Measurements from ENCODE around the gene CEP72.
"Not testable (repeated sequence)": the region's sequence is repeated elsewhere in the genome, so short reads cannot be mapped to it uniquely, and the experiment has no call there.

CEP72 gene, protein sequence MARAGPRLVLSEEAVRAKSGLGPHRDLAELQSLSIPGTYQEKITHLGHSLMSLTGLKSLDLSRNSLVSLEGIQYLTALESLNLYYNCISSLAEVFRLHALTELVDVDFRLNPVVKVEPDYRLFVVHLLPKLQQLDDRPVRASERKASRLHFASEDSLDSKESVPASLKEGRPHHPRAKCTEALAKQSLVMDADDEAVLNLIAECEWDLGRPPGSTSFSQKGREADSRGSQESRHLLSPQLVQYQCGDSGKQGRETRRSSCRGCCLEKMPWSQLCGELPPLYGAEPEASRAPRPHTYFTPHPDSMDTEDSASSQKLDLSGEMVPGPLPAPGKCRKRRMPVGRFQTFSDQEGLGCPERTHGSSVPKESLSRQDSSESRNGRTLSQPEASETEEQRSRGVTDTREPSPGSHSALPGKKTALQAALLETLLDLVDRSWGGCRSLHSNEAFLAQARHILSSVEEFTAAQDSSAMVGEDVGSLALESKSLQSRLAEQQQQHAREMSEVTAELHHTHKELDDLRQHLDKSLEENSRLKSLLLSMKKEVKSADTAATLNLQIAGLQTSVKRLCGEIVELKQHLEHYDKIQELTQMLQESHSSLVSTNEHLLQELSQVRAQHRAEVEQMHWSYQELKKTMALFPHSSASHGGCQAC

DNA sequence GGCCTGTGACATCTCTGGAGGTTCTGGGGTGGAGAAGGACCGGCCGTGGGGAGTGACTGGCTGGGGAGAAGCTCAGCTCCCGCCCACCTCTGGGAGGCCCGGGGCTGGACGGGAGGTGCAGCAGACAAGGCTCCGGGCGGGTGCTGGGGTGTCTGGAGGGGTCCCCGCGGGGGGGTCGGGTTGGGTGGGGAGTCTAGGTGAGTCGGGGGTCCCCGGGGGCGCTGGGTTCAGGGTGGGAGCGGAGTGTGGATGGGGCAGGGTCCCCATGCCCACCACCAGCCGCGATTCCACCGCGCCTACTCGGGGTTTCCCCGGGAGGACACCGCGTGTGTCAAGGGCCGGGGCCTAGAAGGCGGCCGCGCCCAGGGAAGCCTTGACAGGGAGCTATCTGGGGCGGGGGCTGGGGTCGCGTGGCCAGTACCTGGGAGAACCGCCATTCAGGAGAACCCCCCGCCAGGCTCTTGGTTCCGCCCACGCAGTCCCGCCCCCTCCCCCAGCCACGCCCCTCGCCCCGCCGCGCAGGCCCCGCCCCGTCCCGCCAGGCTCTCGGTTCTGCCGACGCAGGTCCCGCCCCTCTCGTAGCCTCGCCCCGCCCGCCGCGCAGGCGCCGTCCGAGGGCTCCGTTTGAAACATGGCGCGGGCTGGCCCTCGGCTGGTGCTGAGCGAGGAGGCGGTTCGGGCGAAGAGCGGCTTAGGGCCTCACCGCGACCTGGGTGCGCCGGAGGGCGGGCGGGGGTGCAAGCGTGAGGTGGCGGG lies at the start of gene CEP72:
TSS of gene CEP72 (plus strand) at position 610 of the 756 bp plus-strand sequence. CDS start at position 632, 22 bp downstream.
- peak; percentile 92 for DNase-seq

DNA sequence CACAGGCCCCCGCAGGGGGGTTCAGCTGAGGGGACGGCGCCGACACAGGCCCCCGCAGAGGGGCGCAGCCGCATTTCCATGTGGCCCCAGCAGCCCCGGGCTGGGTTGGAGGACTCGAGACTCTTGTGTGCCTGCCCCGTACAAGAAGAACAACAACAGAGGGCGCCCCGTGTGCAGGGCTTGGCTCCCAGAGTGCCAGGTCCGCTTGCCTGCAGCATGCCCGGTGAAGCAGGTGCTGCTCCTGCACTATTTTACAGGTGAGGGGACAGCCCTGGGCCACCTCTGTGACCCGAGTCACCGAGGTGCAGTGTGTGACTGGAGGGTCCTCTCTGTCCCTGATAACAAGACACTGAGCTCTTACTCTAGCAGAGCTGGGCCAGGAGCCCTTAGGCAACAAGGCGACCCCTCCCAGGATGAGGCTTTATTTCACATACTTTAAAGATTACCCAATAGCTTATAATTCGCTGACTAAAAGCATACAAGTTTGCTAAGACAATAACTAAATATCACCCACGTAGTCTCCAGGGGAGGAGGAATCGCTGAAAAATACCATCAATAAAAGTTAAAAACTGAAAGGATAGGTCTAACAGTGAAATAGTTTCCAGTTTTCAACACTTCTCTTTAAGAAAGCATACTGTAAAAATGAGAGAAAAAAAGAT lies 46.2 kb upstream of the CEP72 start:
- DNase-seq: no peak

DNA sequence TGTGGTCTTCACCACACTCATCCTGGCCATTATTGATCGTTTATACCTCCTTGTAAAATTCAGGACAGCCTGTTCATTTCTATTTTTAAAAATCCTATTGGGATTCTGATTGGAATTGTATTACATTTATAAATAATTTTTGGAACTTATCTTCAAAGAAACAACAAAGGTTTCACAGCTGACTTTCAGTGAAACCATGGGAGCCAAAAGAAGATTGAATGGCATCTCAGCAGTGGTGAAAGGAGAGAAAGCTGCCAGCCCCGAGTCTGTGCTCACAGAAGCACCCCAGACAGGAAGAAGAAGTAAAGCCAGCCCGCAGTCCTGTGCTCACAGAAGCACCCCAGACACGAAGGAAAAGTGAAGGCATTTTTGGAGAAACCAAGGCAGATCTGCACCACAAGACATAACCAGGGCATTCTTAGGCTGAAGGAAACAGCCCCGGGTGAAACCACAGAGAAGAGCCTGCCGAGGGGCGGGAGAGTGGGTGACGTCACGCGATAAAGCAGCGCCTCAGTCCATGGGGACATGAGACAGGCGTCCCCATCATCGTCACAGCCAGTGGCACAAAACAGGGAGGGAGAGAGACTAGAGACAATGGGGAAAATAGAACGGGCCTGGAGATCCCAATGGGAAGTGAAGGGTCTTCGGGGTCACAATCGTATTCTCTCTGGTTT lies 45.4 kb upstream of the CEP72 start:
- DNase-seq: no peak

DNA sequence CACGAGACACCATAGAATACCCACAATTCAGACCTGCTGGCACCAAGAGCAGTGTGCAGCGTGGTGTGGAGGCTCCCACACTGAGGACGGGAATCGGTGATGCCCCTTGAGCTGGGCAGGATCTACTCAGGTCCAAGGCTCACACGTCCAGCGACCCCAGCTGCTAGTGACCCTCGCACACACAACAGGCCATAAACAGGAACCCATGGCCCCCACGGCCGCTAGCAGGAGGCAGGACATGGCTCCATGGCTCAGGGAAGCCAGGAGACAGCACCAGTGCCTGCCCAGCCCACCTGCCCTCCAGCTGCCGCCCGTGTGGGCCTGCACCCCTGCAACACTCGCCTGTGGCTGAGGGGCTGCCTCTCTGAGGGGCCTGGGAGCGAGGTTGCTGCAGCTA lies 44.5 kb upstream of the CEP72 start:
- no peak for DNase-seq

DNA sequence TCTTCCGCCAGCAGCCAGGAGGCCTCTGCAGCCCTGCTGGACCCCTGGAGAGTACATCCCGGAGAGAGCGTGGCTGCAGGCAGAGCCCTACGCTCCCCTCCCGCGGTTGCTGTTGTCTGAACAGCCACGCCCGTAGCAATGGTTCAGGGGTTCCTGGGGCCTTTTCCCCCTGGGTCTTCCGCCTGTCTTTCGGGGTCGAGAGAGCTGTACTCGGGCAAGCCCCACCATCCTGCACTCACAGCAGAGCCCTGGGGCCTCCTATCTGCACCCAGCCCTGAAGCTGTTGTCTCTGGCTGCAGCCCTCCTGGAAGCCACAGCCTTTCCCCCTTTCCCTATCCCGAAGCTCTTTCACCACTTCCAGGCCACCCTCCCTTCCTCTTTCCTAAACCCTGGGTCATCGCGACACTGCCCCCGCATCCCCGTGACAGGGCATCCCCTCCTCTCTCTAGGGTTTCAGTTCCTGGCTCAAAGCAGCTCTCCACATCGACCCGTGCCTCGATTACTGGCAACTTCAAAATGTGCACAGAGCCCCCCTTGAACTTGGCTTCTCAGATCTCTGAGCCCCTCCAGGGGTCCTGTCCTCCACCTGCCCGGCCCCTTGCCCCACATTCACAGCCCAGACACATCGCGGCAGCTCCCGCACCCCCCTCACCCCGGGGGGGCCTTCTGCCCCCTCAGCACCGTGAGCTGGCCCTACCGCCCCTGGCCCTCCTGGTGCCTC lies 43.9 kb upstream of the CEP72 start:
- no peak for DNase-seq

DNA sequence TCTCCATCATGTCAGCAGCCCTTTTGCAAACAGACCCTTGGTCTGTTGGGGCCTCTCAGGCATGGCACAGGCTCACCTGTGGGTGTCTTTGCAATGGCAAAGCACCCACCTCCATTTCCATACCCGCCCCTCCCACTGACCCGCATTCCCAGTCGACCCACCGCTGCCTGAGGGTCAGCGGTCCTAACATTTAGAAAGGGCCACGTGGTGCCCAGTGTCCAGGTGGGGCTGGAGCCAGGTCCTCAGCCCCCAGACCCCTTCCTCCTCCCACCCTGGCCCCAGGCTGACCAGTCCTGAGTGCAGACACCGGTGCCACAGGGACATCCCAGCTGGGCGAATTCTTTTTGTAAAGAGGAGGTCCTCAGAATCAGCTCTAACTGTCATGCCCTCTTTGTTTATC lies 43.3 kb upstream of the CEP72 start:
- DNase-seq: no peak

DNA sequence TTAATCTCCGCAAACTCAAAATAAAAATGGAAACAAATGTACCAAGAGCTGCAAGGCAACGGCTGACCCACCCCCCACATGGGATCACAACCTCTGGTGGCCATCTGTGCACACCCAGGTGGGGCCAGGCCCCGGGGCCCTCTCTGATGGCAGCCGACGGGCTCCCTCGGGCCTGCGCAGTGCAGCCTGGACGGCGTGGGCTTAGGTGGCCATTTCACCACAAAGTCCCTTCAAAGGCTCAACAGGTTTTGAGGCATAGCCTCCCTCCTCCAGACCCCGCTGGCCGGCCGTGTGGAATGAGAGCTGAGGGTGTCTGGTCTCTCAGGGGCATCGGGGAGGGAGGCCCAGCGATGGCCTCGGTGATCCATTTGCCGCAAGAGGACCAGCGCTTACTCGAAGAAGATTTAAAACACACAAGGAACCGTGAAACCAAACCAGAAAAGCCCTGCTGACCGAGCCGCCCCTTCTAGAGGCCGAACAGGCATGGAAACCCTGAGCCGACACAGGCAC lies 42.7 kb upstream of the CEP72 start:
- DNase-seq: no peak

DNA sequence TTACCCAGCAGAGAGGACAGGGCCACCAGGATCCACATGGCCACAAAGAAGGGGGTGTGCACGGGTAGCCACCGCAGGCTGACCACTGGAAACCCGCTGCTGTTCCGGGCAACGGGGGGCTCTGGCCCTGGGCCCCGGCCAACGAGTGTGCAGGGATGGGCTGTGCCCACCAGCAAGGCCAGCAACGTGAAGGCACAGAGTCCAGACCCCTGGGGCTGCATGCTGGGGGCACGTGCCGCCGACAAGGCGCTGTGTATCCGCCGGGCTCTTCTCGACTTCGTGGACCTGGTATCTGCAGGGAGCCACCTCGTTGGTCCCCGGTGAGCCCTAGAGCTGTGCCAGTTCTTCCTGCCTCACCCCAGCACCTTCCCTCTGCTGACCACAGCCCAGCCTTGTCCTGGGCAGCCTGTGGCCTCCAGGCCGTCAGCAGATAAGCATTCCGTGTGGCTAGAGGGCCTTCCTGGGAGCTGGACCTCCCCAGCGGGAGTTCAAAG lies 42.2 kb upstream of the CEP72 start:
- DNase-seq: no peak

DNA sequence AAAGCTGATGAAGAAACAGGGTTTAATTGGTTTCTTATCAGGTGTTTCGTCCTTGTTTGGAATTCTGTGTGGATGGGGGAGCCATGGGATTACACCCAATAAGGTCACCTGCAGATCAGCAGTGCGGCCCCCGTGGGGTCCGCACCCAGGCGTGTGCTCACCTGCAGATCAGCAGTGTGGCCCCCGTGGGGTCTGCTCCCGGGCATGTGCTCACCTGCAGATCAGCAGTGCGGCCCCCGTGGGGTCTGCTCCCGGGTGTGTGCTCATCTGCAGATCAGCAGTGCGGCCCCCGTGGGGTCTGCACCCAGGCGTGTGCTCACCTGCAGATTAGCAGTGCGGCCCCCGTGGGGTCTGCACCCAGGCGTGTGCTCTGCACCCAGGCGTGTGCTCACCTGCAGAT lies 41.7 kb upstream of the CEP72 start:
- no peak for DNase-seq

DNA sequence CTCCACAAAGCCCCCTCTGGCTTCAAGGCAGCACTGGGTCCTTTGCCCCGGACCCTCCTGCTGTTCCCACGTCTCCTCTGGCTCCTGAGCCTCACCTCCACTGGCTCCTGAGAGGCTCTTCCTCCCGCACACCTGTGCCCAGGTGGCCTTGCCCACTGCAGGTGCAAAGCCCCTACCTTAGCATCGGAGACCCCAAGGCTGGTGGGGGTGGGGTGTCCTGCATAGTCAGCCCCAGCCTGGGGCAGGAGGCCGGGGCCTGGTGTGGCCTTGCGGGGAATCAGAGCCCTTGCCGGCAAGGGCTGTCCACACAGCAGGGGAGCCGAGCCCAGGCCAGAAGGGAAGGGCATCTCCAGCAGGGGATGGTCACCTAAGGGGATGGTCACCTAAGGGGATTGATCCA lies 41.3 kb upstream of the CEP72 start:
- DNase-seq: no peak

DNA sequence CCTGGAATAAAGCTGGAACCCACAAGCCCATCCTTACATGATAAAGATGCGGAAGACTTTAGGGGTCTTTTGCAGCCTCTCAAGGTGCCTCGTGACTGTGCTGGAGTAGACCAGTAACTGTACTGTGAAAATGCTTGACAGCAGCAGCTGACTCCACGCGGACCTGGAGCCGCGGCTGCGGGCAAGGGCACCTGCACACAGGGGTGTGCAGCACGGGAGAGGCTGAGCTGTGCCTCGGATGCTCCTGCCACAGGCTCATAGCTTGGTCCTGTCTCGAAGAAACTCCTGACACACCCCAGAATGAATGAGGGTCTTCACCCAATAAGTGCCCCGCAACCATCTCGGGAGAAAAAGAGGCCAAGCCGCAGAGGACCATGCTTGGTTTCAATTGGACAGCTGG lies 40.3 kb upstream of the CEP72 start:
- no peak for DNase-seq

DNA sequence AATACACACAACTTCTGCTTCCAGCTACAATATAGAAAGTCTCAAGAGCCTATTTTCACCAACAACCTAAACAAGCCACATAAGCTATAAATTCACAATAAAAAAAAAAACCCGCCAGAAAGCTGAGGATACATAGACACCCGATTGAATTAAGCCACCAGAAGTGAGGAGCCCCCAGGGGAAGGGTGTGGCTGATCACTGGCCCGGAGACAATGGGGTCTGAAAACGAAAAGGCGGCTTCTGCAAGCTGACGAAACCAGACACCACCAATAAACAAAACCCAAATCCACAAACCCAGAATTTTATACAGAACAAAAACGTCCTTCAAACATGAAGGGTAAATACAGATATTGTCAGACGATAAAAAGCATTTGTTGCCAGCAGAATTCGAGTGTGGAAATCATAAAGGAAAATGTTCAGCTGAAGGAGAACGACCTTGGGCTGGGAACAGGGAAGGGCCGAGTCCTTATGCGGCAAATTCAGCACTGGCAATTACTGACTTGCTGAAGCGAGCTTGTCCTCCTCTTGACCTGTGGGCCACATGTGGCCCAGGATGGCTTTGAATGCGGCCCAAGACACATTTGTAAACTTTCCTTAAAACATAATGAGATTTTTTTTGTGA lies 39.6 kb upstream of the CEP72 start:
- no peak for DNase-seq

DNA sequence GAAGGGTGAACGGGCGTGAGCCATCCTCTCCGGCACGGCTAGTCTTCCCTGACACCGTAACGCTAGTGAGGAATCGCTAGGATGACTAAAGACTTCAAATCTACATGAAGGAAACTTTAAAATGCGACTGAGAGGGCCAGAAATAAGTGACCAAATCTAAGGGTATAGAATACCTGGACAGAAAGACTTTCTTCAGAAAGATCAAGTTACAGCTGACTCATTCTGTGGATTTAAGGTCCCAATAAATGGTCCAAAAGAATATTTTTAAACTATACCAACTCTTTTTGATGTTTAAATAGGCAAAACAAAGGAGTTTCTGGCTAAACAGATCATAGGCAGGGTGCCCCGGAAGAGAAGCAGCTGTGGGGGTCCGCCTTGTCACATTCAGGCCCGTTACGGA lies 38.9 kb upstream of the CEP72 start:
- DNase-seq: no peak

DNA sequence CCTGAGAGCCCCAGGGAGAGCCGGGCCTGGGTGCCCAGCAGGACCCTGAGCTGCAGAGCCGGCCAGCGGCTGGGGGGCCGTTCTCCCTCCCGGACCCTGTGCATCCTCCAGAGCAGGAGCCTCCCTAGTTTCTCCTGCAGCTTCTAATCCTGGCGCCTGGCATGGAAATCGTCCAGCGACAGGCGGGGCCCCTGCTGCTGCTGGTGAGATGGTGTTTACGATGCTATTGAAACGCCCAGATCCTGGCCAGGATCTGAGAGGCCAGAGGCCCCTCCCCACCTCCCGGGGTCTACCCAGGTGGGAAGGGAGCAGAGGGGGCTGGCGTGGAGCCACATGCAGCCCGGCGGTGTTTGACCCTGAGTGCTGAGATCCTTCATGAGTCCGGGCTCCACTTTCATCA lies 38.2 kb upstream of the CEP72 start:
- no peak for DNase-seq

DNA sequence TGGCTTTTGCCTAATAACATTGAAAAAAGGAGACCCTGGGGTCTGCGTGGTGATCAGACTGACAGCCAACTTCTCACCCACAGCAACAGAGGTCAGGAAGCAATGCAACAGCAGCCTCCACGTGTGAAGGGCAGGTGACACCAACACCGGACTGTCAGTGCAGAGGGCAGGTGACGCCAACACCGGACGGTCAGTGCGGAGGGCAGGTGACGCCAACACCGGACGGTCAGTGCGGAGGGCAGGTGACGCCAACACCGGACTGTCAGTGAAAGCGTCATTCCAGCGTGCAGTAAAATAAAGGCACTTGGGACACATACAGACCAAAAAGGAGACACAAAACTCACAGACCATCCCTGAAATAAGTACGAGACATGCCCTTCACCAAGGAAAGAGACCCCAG lies 37.2 kb upstream of the CEP72 start:
- DNase-seq: no peak

DNA sequence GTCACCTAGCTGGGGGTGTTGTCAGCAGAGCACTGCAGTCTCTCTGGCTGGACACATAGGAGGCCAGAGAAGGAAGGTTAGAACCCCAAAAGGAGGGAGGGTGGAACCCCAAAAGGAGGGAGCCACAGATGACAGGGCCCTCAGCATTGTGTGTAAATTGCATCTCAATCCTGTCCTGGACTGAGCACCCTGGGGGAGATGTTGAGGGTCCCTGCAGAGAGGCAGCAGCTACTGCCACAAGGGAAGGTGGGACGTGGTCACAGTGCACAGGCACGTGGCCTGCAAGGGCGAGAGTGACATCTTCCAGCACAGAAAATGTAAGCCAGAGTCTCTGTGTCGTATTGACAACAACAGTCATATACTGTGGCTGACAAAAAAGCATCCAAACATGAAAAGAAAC lies 36.5 kb upstream of the CEP72 start:
- no peak for DNase-seq

DNA sequence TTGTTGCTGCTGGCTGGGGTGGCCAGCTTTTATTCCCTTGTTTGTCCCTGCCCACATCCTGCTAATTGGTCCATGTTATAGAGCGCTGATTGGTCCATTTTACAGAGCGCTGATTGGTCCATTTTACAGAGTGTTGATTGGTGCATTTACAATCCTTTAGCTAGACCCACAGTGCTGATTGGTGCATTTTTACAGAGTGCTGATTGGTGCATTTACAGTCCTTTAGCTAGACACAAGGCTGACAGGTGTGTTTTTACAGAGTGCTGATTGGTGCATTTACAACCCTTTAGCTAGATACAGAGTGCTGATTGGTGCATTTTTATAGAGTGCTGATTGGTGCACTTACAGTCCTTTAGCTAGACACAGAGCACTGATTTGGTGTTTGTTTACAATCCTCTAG lies 34.9 kb upstream of the CEP72 start:
- DNase-seq: not testable (repeated sequence)

DNA sequence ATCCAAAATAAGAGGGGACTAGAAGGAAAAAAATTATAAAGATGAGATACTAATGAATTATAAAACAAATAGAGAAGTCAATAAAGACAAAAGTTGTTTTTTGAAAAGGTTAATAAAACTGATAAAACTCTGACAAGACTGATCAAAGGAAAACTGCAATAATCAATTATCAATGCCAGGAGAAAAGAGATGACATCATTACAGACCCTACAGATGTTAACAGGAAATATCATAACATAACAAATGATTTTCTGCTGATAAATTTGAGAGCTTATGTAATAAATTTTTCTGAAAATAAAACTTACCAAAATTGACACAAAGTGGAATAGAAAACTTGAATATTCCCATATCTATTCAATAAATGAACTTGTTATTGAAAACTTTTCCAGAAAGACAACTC lies 34.3 kb upstream of the CEP72 start:
- no peak for DNase-seq

DNA sequence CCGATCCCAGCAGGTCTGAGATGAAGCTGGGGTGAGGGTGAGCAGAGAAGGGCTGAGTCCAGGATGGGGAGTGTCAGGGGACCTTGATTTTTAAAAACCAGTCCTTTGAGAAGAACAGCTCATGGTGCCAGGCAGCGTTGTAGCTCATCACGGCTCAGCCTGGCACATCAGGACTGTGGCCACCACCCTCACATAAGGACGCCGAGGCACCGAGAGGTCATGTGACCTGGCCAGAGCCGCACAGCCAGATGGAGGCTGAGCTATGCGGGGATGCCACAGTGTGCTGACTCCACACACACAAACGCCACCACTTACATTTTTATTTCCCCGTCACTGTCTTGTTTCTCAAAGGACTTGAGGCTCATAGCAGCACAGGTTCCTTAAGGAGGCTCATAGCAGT lies 32.9 kb upstream of the CEP72 start:
- no peak for DNase-seq

DNA sequence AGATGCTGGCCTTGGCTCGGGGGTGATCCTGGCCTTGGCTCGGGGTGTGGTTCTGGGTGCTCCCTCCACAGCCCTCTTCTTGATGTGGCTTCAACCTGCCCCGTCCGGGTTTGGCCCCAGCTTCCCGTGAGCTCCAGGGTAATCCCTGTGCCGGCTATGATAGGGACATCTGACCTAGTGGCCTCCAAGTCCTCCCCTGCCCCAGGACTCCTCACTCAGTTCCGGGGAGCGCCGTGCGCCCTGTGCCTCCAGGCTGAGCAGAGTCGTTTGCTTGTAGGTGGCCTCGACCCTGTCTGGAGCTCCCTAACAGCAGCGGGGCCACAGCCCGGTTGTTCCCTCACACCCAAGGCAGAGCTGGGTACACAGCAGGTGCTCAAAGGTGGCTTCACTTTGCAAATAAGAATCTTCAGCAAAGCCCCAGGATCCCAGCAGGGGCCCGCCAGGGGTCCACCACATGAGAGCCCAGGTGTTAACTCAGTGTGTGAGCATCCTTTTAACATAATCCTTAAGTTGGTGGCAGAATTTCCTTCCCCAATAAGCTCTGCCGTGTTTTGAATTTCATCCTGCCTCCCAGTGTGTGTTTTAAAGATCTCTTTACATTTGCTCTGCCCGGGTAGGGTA lies 32.3 kb upstream of the CEP72 start:
- DNase-seq: no peak

DNA sequence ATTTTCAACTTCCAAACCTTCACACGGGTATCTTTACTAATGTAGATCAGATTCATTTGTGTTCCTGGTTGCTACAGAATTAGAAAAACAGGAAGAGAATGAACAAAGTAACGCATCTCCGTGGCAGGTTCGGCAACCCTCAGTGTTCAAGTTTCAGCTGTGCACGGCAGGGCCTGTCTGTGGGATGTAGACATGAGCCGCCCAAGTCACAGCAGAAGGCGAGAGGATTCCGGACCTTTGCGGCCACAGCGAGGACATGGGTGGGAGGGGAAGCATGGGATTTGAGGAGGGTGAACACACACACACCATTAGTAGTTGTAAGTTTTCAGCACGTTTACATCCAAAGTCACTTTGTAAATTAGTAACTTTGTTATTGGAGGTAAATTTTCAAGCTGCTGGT lies 31.7 kb upstream of the CEP72 start:
- DNase-seq: no peak
